Neural cell (in vitro differentiated cells): ENCODE data around the gene TMEM200C.

Experiments used
- EZH2 ChIP-seq: fragments of 200-600, 300-800 bp; shearing (Covaris generic), sonication (generic); IDR thresholded peaks from 2 replicates; pipeline ENCODE4 v1.6.1; 2014; ENCODE audit warnings: antibody characterized with exemption, low read length, borderline replicate concordance, mild to moderate bottlenecking; ENCODE audit not compliant: insufficient read depth, poor library complexity, severe bottlenecking
- POLR2AphosphoS5 ChIP-seq: IDR thresholded peaks from 2 replicates; pipeline ENCODE4 v1.6.1; 2012
- RAD21 ChIP-seq: fragments of 450-650 bp; conservative IDR thresholded peaks from 2 replicates; pipeline ENCODE4 v1.6.1; 2014; ENCODE audit warnings: antibody characterized with exemption, mild to moderate bottlenecking, moderate library complexity
- SMC3 ChIP-seq: fragments of 450-650 bp; conservative IDR thresholded peaks from 2 replicates; pipeline ENCODE4 v1.6.1; 2014; ENCODE audit warnings: antibody characterized with exemption, mild to moderate bottlenecking, moderate library complexity; ENCODE audit not compliant: poor library complexity
- TF ChIP-seq, protein P1 (sequence below): fragments of 450-650 bp; IDR thresholded peaks from 2 replicates; pipeline ENCODE4 v1.5.1; 2014; ENCODE audit warnings: antibody characterized with exemption, mild to moderate bottlenecking, moderate library complexity; ENCODE audit not compliant: poor library complexity, severe bottlenecking

DNA sequence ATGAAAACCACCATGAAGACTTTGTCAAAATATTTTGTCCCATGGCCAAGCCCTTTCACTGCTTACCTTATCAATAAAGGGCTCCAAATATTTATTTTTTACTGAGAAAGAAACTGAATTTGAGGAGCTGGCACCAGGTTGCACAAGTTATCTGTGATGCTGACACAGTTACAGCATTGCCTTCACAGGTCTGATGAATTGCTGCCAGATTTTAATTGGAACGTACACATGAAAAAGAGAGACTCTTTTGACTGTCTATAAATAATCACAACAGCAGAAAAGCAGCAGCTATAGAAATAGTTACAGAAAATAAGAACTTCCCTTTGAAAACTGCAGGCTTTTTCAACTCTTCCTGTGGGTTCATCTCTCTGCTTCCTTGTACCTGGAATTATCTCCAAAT lies 23.9 kb downstream of the TMEM200C start:
- no peak for TF ChIP-seq RAD21
- no peak for TF ChIP-seq EZH2
- TF ChIP-seq, protein P1, sequence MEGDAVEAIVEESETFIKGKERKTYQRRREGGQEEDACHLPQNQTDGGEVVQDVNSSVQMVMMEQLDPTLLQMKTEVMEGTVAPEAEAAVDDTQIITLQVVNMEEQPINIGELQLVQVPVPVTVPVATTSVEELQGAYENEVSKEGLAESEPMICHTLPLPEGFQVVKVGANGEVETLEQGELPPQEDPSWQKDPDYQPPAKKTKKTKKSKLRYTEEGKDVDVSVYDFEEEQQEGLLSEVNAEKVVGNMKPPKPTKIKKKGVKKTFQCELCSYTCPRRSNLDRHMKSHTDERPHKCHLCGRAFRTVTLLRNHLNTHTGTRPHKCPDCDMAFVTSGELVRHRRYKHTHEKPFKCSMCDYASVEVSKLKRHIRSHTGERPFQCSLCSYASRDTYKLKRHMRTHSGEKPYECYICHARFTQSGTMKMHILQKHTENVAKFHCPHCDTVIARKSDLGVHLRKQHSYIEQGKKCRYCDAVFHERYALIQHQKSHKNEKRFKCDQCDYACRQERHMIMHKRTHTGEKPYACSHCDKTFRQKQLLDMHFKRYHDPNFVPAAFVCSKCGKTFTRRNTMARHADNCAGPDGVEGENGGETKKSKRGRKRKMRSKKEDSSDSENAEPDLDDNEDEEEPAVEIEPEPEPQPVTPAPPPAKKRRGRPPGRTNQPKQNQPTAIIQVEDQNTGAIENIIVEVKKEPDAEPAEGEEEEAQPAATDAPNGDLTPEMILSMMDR, result no peak
- no peak for TF ChIP-seq POLR2AphosphoS5
- no peak for TF ChIP-seq SMC3
